H1 (cell line): ENCODE results near the gene HDHD2. TPM values are rescaled to one million over a fixed set of nuclear protein-coding genes. Genes with fewer than 3 reads are reported as not detected.

ENCODE experiments used
- SIRT6 ChIP-seq: IDR thresholded peaks from one replicate; pipeline ENCODE4 v1.7.1; 2012; ENCODE audit warnings: low read length, inconsistent platforms
- SP1 ChIP-seq: IDR thresholded peaks from 2 replicates; pipeline ENCODE4 v1.6.1; 2011; ENCODE audit warnings: low read depth, low read length
- polyA plus RNA-seq, 7 experiments: library from polyadenylated mRNA; depleted of rRNA in 3 of 7; stranded (reverse) in 5 of 7; unstranded in 2 of 7; fragments of >200 nt in 5 of 7; fragments of 200-250 nt in 2 of 7; gene quantifications; 1 replicate in 5 of 7; 2 replicates in 1 of 7; 4 replicates in 1 of 7; pipeline versions ENCODE4 v1.2.1 to v1.2.3, GENCODE V29; 2011 to 2013; ENCODE audit warnings: missing spikeins in 2 of 7, mixed read lengths in 2 of 7
- total RNA-seq: library from RNA; stranded (reverse); fragmentation: NEBNext Ultra II Directional; extraction: Animal tissue kit (Norgen Biotek cat#: 25700); gene quantifications from 2 replicates; pipeline ENCODE4 v1.2.1, GENCODE V29; 2021
- TF ChIP-seq, protein P1 (sequence below), 3 experiments: IDR thresholded peaks; 1 replicate in 2 of 3; 2 replicates in 1 of 3; pipeline versions ENCODE4 v1.5.1 to v1.6.1; 2011; ENCODE audit warnings: low read length in 3 of 3, mild to moderate bottlenecking in 3 of 3, inconsistent platforms in 2 of 3, low read depth in 1 of 3, moderate library complexity in 1 of 3; ENCODE audit not compliant: insufficient read depth in 1 of 3; ENCODE audit errors: control extremely low read depth in 1 of 3
- TF ChIP-seq, protein P2 (sequence below): IDR thresholded peaks from 2 replicates; pipeline ENCODE4 v1.6.1; 2011; ENCODE audit warnings: low read length, improper control_type of control experiment
- TF ChIP-seq, protein P3 (sequence below): fragments of 300-600 bp; sonication (generic); IDR thresholded peaks from 2 replicates; pipeline ENCODE4 v1.7.1; 2012; ENCODE audit warnings: low read length, moderate library complexity, mild to moderate bottlenecking, inconsistent platforms; ENCODE audit not compliant: insufficient replicate concordance

The HDHD2 gene
- total and polyA plus RNA-seq, 2 of the 8 experiments (the other 6 are each of a cell fraction or from before 2014, with no cell fraction given): 16.7 to 42.7 TPM

DNA sequence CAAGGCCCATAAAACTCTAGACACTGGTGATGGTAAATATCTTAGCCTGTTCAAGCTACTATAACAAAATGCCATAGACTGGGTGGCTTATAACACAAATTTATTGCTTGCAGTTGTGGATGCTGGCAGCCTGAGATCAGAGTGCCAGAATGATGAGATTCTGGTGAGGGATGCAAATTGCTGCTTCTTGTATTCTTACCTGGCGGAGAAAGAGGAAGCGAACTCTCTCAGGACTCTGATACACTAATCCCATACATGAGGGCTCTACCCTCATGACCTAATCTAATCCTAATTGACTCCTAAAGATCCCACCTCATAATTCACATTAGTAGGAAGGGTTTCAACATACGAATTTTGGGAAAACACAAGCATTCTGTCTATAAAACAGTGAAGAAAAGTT lies 30.5 kb upstream of the HDHD2 start (continued):
- TF ChIP-seq, protein P1, sequence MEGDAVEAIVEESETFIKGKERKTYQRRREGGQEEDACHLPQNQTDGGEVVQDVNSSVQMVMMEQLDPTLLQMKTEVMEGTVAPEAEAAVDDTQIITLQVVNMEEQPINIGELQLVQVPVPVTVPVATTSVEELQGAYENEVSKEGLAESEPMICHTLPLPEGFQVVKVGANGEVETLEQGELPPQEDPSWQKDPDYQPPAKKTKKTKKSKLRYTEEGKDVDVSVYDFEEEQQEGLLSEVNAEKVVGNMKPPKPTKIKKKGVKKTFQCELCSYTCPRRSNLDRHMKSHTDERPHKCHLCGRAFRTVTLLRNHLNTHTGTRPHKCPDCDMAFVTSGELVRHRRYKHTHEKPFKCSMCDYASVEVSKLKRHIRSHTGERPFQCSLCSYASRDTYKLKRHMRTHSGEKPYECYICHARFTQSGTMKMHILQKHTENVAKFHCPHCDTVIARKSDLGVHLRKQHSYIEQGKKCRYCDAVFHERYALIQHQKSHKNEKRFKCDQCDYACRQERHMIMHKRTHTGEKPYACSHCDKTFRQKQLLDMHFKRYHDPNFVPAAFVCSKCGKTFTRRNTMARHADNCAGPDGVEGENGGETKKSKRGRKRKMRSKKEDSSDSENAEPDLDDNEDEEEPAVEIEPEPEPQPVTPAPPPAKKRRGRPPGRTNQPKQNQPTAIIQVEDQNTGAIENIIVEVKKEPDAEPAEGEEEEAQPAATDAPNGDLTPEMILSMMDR (IDR thresholded peaks at IDR 0.05; ENCODE audit: control extremely low read depth in 1 of 3, insufficient read depth in 1 of 3, low read depth in 1 of 3, low read length in 3 of 3): no peak
- TF ChIP-seq, protein P2, sequence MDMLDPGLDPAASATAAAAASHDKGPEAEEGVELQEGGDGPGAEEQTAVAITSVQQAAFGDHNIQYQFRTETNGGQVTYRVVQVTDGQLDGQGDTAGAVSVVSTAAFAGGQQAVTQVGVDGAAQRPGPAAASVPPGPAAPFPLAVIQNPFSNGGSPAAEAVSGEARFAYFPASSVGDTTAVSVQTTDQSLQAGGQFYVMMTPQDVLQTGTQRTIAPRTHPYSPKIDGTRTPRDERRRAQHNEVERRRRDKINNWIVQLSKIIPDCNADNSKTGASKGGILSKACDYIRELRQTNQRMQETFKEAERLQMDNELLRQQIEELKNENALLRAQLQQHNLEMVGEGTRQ: no peak
- TF ChIP-seq, protein P3, sequence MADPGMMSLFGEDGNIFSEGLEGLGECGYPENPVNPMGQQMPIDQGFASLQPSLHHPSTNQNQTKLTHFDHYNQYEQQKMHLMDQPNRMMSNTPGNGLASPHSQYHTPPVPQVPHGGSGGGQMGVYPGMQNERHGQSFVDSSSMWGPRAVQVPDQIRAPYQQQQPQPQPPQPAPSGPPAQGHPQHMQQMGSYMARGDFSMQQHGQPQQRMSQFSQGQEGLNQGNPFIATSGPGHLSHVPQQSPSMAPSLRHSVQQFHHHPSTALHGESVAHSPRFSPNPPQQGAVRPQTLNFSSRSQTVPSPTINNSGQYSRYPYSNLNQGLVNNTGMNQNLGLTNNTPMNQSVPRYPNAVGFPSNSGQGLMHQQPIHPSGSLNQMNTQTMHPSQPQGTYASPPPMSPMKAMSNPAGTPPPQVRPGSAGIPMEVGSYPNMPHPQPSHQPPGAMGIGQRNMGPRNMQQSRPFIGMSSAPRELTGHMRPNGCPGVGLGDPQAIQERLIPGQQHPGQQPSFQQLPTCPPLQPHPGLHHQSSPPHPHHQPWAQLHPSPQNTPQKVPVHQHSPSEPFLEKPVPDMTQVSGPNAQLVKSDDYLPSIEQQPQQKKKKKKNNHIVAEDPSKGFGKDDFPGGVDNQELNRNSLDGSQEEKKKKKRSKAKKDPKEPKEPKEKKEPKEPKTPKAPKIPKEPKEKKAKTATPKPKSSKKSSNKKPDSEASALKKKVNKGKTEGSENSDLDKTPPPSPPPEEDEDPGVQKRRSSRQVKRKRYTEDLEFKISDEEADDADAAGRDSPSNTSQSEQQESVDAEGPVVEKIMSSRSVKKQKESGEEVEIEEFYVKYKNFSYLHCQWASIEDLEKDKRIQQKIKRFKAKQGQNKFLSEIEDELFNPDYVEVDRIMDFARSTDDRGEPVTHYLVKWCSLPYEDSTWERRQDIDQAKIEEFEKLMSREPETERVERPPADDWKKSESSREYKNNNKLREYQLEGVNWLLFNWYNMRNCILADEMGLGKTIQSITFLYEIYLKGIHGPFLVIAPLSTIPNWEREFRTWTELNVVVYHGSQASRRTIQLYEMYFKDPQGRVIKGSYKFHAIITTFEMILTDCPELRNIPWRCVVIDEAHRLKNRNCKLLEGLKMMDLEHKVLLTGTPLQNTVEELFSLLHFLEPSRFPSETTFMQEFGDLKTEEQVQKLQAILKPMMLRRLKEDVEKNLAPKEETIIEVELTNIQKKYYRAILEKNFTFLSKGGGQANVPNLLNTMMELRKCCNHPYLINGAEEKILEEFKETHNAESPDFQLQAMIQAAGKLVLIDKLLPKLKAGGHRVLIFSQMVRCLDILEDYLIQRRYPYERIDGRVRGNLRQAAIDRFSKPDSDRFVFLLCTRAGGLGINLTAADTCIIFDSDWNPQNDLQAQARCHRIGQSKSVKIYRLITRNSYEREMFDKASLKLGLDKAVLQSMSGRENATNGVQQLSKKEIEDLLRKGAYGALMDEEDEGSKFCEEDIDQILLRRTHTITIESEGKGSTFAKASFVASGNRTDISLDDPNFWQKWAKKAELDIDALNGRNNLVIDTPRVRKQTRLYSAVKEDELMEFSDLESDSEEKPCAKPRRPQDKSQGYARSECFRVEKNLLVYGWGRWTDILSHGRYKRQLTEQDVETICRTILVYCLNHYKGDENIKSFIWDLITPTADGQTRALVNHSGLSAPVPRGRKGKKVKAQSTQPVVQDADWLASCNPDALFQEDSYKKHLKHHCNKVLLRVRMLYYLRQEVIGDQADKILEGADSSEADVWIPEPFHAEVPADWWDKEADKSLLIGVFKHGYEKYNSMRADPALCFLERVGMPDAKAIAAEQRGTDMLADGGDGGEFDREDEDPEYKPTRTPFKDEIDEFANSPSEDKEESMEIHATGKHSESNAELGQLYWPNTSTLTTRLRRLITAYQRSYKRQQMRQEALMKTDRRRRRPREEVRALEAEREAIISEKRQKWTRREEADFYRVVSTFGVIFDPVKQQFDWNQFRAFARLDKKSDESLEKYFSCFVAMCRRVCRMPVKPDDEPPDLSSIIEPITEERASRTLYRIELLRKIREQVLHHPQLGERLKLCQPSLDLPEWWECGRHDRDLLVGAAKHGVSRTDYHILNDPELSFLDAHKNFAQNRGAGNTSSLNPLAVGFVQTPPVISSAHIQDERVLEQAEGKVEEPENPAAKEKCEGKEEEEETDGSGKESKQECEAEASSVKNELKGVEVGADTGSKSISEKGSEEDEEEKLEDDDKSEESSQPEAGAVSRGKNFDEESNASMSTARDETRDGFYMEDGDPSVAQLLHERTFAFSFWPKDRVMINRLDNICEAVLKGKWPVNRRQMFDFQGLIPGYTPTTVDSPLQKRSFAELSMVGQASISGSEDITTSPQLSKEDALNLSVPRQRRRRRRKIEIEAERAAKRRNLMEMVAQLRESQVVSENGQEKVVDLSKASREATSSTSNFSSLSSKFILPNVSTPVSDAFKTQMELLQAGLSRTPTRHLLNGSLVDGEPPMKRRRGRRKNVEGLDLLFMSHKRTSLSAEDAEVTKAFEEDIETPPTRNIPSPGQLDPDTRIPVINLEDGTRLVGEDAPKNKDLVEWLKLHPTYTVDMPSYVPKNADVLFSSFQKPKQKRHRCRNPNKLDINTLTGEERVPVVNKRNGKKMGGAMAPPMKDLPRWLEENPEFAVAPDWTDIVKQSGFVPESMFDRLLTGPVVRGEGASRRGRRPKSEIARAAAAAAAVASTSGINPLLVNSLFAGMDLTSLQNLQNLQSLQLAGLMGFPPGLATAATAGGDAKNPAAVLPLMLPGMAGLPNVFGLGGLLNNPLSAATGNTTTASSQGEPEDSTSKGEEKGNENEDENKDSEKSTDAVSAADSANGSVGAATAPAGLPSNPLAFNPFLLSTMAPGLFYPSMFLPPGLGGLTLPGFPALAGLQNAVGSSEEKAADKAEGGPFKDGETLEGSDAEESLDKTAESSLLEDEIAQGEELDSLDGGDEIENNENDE: no peak
- no peak for TF ChIP-seq SIRT6
- TF ChIP-seq SP1: no peak
- TF ChIP-seq, all 59 proteins: peak for 0
